DND-41 (cell line): ENCODE data around the gene TOMM40.
"Not testable (repeated sequence)": the region's sequence is repeated elsewhere in the genome, so short reads cannot be mapped to it uniquely, and the experiment has no call there.

ENCODE experiments used
- ATAC-seq: fragments of 200-7000 bp; cut with Tn5 transposase; 3 replicates; pipeline ENCODE4 v1.9.1; 2021; ENCODE audit warnings: low read depth; ENCODE audit not compliant: insufficient read depth
- DNase-seq: peaks from one replicate; pipeline ENCODE4 v3.0.0-alpha.2; 2020
- H2AFZ ChIP-seq: 2 replicates; pipeline ENCODE4 v1.6.0; 2012; ENCODE audit warnings: low read depth, low read length
- H3K27ac ChIP-seq: 2 replicates; pipeline ENCODE4 v1.5.1; 2012; ENCODE audit warnings: low read length, inconsistent platforms
- H3K27me3 ChIP-seq: fragments of 200-600 bp; sonication (generic); 2 replicates; pipeline ENCODE4 v1.6.0; 2012; ENCODE audit warnings: low read length, mild to moderate bottlenecking, inconsistent platforms; ENCODE audit not compliant: insufficient read depth, poor library complexity
- H3K36me3 ChIP-seq: 2 replicates; pipeline ENCODE4 v1.5.1; 2012; ENCODE audit warnings: low read length, inconsistent platforms; ENCODE audit not compliant: insufficient read depth
- H3K4me1 ChIP-seq: 2 replicates; pipeline ENCODE4 v1.5.1; 2012; ENCODE audit warnings: mild to moderate bottlenecking, low read length; ENCODE audit not compliant: insufficient read depth
- H3K4me2 ChIP-seq: 2 replicates; pipeline ENCODE4 v1.6.0; 2012; ENCODE audit warnings: mild to moderate bottlenecking, moderate library complexity, low read length, inconsistent platforms; ENCODE audit not compliant: insufficient read depth
- H3K4me3 ChIP-seq, 2 experiments: fragments of 200-600 bp in 1 of 2; shearing (Covaris generic) in 1 of 2; 2 replicates each; pipeline ENCODE4 v1.5.1; 2012 to 2016; ENCODE audit warnings: inconsistent platforms in 2 of 2, low read length in 2 of 2, mild to moderate bottlenecking in 2 of 2, low read depth in 1 of 2, moderate library complexity in 1 of 2
- H3K79me2 ChIP-seq: 2 replicates; pipeline ENCODE4 v1.6.0; 2012; ENCODE audit warnings: low read length, inconsistent platforms; ENCODE audit not compliant: insufficient read depth
- H3K9ac ChIP-seq: 2 replicates; pipeline ENCODE4 v1.6.0; 2012; ENCODE audit warnings: low read depth, mild to moderate bottlenecking, inconsistent platforms, low read length, moderate library complexity
- H3K9me3 ChIP-seq: 2 replicates; pipeline ENCODE4 v1.5.1; 2012; ENCODE audit warnings: low read length, moderate library complexity, mild to moderate bottlenecking, inconsistent platforms; ENCODE audit not compliant: insufficient read depth, severe bottlenecking
- H4K20me1 ChIP-seq: 2 replicates; pipeline ENCODE4 v1.6.0; 2012; ENCODE audit warnings: low read length; ENCODE audit not compliant: insufficient read depth
- EZH2 ChIP-seq: IDR thresholded peaks from 3 replicates; pipeline ENCODE4 v1.6.1; 2012; ENCODE audit warnings: borderline replicate concordance, low read depth, mild to moderate bottlenecking, moderate library complexity, low read length, inconsistent platforms; ENCODE audit not compliant: severe bottlenecking
- TF ChIP-seq, protein P1 (sequence below): IDR thresholded peaks from 2 replicates; pipeline ENCODE4 v1.5.1; 2012; ENCODE audit warnings: borderline replicate concordance, low read length, moderate library complexity, mild to moderate bottlenecking; ENCODE audit not compliant: poor library complexity, severe bottlenecking; ENCODE audit errors: extremely low read depth

Gene TOMM40

DNA sequence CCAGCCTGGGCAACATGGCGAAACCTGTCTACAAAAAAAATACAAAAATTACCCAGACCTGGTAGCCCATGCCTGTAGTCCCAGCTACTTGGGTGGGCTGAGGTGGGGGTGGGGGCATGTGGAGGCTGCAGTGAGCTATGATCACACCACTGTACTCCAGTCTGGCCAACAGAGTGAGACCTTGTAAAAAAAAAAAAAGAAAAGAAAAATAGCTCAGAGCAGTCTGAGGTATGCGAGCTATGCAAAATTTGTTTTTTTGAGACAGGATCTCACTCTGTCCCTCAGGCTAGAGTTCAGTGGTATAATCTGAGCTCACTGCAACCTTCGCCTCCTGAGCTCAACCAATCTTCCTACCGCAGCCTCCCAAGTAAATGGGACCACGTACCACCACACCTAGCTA, 7.1 kb upstream of the TOMM40 start:
- DNase-seq (no peak), ATAC-seq (no peak)
- Histone ChIP-seq H3K9ac (no peak overlapping the region), H3K4me3 (no peak overlapping the region), H3K27ac (no peak overlapping the region), H3K4me1 (no peaks in the 10 kb centered on the region), H3K36me3 (no peaks in the 10 kb centered on the region), H2AFZ (no peak overlapping the region), H3K27me3 (no peaks in the 10 kb centered on the region), H3K4me2 (no peak overlapping the region), H4K20me1 (no peaks in the 10 kb centered on the region), H3K9me3 (no peaks in the 10 kb centered on the region), H3K79me2 (no peaks in the 10 kb centered on the region)
- TF ChIP-seq EZH2 = no peak
- TF ChIP-seq, protein P1, sequence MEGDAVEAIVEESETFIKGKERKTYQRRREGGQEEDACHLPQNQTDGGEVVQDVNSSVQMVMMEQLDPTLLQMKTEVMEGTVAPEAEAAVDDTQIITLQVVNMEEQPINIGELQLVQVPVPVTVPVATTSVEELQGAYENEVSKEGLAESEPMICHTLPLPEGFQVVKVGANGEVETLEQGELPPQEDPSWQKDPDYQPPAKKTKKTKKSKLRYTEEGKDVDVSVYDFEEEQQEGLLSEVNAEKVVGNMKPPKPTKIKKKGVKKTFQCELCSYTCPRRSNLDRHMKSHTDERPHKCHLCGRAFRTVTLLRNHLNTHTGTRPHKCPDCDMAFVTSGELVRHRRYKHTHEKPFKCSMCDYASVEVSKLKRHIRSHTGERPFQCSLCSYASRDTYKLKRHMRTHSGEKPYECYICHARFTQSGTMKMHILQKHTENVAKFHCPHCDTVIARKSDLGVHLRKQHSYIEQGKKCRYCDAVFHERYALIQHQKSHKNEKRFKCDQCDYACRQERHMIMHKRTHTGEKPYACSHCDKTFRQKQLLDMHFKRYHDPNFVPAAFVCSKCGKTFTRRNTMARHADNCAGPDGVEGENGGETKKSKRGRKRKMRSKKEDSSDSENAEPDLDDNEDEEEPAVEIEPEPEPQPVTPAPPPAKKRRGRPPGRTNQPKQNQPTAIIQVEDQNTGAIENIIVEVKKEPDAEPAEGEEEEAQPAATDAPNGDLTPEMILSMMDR = no peak

GRCh38 chr19:44884566-44884965, 6.5 kb upstream of the TOMM40 start:
- no peak overlapping the region for H3K27ac ChIP-seq
- H3K9ac ChIP-seq = no peak overlapping the region
- H4K20me1 ChIP-seq = no peaks in the 10 kb centered on the region
- no peak for TF ChIP-seq EZH2
- TF ChIP-seq, protein P1 = no peak
- H3K9me3 ChIP-seq = no peaks in the 10 kb centered on the region
- H3K79me2 ChIP-seq = no peaks in the 10 kb centered on the region
- H3K4me3 ChIP-seq = no peak overlapping the region
- H3K4me1 ChIP-seq = peaks cover 2% of the 10 kb centered on the region
- DNase-seq (no peak), ATAC-seq (no peak)
- H2AFZ ChIP-seq = no peak overlapping the region
- no peaks in the 10 kb centered on the region for H3K27me3 ChIP-seq
- no peaks in the 10 kb centered on the region for H3K36me3 ChIP-seq
- H3K4me2 ChIP-seq = no peak overlapping the region

GRCh38 chr19:44886141-44886540, 4.9 kb upstream of the TOMM40 start:
- DNase-seq (no peak), ATAC-seq (no peak)
- Histone ChIP-seq H3K4me3 (no peak overlapping the region), H3K27ac (no peak overlapping the region), H3K79me2 (peaks cover under 1% of the 10 kb centered on the region), H3K36me3 (no peaks in the 10 kb centered on the region), H3K4me1 (peaks cover 9% of the 10 kb centered on the region), H3K27me3 (no peaks in the 10 kb centered on the region), H4K20me1 (no peaks in the 10 kb centered on the region), H3K9me3 (no peaks in the 10 kb centered on the region), H2AFZ (no peak overlapping the region), H3K9ac (no peak overlapping the region), H3K4me2 (no peak overlapping the region)
- TF ChIP-seq, protein P1 = no peak
- TF ChIP-seq EZH2 = no peak

GRCh38 chr19:44887648-44888047, 3.4 kb upstream of the TOMM40 start:
- H3K27ac ChIP-seq = no peak overlapping the region
- H3K9me3 ChIP-seq = no peaks in the 10 kb centered on the region
- H3K79me2 ChIP-seq = peaks cover 16% of the 10 kb centered on the region
- H3K9ac ChIP-seq = no peak overlapping the region
- H3K4me1 ChIP-seq = peaks cover 20% of the 10 kb centered on the region
- no peaks in the 10 kb centered on the region for H3K27me3 ChIP-seq
- peaks cover 10% of the 10 kb centered on the region for H3K36me3 ChIP-seq
- DNase-seq = no peak
- no peak for ATAC-seq
- peak overlapping the region; percentile 22; the same call in 1 of the 2 replicates for H2AFZ ChIP-seq
- no peak for TF ChIP-seq EZH2
- TF ChIP-seq, protein P1 = no peak
- H4K20me1 ChIP-seq = peaks cover 11% of the 10 kb centered on the region
- no peak overlapping the region for H3K4me3 ChIP-seq
- H3K4me2 ChIP-seq = no peak overlapping the region

DNA sequence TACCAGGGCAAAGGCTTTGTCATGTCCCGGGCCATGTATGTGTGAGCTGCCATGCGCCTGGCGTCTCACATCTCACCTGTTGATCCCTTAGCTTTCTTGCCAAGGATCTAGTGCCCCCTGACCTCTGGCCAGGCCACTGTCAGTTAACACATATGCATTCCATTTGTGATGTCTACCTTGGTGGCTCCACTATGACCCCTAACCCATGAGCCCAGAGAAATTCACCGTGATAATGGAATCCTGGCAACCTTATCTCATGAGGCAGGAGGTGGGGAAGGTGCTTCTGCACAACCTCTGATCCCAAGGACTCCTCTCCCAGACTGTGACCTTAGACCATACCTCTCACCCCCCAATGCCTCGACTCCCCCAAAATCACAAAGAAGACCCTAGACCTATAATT, 2.7 kb upstream of the TOMM40 start:
- not testable (repeated sequence) for DNase-seq, ATAC-seq, H3K27ac ChIP-seq, H3K9me3 ChIP-seq, H2AFZ ChIP-seq, H3K4me3 ChIP-seq, H3K9ac ChIP-seq, H3K27me3 ChIP-seq, H3K4me2 ChIP-seq
- Histone ChIP-seq H4K20me1 (peaks cover 18% of the 10 kb centered on the region), H3K36me3 (peaks cover 17% of the 10 kb centered on the region), H3K4me1 (peaks cover 27% of the 10 kb centered on the region), H3K79me2 (peaks cover 22% of the 10 kb centered on the region)
